Activated naive CD4-positive, alpha-beta T cell treated with Interleukin-2 at 50 U/mL for 16 hours (primary cell): ENCODE measurements around the gene NECAP2.
"Not testable (repeated sequence)": the region's sequence is repeated elsewhere in the genome, so short reads cannot be mapped to it uniquely, and the experiment has no call there.

Experiments
- DNase-seq: peaks from one replicate; pipeline ENCODE4 v3.0.0-alpha.2; 2020

The NECAP2 gene

DNA sequence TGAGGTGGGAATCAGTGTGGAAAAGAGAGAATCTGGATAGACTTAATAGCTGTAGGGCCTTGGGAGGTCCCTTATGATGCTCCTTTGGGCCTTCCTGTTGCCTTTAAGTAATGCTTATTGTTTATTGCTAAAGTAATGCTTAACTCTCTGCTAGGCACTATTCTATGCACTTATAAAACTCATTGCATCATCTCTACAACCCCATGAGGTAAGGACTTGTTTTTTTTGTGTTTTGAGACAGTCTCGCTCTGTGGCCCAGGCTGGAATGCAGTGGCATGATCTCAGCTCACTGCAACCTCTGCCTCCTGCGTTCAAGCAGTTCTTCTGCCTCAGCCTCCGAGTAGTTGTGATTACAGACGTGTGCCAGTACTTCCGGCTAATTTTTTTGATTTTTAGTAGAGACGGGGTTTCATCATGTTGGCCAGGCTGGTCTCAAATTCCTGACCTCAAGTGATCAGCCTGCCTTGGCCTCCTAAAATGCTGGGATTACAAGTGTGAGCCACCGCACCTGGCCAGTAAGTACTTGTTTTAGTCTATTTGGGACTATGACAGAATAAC, 22.3 kb downstream of the NECAP2 start:
- no peak for DNase-seq

DNA sequence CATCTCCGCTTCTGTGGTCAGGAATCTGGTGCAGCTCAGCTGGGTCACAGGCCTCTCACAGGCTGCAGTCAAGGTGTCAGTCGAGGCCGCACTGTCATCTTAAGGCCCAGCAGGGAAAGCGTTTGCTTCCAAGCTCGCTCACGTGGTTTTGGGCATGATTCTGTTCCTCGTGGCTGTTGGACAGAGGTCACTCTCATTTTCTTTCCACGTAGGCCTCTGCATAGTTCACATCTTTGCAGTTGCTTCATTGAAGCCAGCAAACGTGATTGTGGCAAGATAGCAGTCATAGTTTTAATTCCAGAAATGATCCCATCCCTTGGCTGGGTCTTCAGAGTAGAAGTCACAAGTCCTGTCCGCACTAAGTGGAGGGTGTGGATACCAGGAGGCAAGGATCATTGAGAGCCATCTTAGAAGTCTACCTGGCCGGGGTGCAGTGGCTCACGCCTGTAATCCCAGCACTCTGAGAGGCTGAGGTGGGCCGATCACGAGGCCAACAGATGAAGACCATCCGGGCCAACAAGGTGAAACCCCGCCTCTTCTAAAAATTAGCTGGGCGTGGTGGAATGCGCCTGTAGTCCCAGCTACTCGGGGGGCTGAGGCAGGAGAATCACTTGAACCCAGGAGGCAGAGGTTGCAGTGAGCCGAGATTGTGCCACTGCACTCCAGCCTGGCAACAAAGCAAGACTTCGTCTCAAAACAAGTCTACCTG, 24.5 kb downstream of the NECAP2 start:
- DNase-seq = no peak

DNA sequence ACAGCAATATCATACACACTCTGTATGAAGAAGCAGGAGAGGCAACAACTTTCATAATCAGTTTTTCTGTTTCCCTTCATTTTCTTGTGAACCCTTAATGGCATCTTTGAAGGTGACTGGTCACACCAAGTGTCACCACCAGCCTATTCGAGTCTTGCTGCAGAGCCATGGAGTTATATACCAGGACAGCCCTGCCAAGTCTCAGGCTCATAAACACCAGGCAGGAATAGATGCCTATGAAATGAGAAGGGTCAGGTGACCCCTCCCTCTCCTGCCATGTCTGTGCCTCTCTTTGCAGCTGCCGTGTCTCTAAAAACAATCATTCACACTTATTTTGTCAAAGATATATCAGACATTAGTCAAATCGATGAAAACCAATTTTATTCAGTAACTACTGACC, 28.0 kb downstream of the NECAP2 start:
- no peak for DNase-seq

DNA sequence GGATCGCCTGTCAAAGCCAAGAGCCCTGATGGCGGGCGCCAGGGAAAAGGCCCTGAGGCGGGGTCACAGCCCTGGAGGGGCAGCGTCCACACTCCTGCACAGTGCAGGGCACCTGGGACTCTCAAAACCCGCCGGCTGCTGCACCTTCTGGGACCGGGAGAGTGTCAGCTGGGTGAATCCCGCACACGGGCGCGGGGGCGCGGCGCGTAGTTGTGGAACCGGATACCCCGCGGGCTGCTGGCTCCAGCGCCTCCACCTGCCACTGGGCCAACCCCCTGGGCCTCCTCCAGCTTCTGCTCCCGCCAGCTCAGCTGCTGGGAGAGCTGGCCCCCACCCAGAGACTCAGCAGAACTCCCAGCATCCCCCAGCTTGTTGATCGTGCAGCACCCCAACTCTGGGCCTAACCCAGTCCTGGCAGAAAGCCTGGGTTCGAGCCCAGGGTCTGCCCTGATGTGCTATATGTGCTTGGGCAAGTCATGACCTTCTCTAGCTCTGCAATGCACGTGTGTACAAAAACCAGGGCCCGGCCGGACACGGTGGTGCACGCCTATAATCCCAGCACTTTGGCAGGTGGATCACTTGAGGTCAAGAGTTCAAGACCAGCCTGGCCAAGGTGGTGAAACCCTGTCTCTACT, 33.8 kb downstream of the NECAP2 start:
- DNase-seq = no peak

DNA sequence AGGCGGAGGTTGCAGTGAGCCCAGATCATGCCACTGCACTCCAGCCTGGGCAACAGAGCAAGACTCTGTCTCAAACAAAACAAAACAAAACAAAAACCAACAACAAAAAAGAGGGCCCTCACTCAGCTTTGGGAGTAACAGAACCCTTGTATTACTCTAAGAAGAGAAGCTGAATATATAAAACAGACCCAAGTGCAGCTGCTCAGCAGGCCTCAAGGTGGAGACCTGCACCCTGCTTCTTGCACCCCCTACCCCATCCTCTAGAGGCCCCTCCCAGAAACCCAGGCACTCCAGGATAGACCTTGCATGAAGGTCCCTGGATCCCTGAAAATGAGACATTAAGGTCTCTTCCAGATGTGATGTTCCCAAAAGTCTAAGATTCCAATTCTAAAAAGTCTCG, 34.4 kb downstream of the NECAP2 start:
- not testable (repeated sequence) for DNase-seq

DNA sequence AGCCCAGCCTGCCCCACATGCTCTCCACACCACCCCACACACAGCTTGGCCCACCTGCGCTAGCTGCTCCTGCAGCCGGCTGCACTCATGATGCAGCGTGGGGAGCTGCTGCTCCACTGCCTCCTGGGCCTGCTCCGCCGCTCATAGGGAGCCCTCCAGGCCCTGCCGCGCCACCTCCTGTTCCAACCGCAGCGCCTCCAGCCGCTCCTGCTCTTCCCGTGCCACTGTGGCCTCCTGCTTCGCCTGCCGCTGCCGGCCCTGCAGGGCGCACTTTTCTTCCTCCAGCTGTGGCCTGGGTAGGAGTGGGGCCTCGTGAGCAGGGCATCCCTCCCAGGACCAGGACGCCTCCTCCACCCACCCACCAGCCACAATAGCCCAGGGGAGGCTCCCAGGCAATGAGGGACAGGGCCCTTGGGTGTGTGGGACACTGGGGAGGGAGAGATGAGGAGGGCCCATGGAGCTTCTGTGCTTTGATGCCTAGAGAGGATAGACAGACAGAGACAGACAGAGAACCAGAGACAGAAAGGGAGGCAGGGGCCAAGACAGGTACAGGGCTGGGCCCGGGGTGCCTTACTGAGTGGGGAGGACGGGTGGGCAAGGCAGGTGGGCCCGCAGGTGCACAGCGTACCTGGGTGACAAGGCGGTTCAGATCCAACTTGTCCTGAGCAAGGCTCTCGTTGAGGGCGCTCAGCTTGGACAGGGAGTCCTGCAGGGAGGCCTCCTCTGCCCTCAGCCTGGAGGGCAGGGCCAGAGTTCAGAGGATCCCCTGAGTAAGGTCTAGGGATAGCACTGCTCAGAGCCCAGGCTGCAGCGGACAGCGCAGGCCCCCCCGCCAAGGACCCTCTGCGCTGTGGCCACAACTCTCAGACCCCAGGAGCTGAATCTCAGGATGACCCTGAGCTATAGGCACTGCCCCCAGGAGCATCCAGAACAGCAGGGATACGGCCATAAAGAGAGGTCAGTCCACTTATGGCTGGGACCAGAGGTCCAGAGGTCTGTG, 35.5 kb downstream of the NECAP2 start:
- not testable (repeated sequence) for DNase-seq

DNA sequence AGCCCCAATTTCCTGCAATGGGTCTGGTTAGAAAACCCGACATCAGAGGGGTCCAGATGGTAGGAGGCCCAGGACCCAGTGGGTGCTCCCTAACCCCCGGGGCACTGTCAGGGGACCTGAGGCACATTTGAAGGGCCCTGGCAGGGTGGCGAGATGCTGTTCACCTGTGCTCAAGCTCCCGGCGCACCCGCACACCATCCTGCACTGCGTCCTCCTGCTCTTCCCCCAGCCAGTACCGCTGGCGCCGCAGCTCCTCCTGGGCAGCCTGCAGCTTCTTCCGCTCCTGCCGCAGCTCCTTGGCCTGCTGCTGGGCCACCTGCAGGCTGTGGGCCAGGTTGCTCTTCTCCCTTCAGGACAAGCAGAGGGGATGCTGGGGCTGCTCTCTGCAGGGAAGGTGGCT, 37.6 kb downstream of the NECAP2 start:
- no peak for DNase-seq

DNA sequence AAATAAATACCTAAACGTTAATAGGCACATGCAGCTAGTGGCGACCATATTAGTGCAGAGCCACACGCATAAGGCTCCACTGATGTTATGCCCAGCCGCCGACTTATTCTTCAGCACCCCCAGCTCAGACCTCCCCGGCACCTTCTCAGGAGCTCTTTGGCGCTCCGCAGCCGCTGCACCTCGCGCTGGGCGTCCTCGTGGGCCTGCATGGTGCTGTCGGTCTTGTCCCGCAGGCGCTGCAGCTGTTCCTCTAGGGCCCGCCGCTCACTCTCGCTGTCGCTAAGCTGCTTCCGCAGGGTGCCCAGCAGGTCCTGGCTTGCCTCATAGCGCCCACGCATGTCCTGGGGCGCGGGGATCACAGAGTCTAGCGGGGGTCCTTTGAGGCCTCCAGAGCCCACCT, 42.6 kb downstream of the NECAP2 start:
- DNase-seq = not testable (repeated sequence)

DNA sequence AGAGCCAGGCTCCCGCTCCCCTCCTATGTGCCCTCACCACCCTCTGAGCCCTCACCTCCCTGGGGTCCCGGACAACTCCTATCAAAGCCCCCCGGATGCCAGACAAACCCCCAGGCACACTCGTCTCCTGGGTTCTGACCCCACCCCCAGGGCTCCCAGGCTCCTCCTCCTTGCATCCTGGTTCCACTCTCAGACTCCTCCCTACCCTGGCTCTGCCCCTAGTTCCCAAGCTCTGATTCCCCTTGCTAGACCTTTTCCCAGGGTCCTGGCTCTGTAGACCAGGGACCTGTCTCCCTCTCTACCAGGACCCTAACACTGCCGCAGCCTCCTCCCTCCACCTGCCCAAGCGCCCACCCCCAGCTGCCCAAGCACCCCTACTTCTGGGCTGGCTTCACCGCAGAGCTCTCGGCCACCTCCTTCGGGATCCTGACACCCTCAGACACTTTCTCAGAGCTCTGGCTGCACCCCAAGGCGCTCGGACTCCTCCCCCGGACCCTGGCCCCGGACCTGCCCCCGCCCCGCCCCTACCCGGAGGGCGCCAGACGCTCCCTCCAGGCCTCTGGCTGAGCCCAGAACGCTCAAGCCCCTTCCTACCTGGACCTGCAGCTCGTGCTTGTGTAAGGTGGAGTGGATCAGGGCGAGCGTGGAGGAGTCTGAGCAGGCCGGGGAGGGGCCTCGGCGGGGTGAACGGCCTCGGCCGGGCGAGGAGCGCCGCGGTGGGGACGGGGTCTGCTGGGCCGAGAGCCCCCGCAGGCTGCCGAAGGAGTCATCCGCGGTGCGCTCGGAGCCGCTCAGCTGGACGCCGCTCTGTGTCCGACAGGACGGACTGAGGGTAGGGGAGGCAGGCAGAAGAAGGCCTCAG, 43.3 kb downstream of the NECAP2 start:
- not testable (repeated sequence) for DNase-seq

DNA sequence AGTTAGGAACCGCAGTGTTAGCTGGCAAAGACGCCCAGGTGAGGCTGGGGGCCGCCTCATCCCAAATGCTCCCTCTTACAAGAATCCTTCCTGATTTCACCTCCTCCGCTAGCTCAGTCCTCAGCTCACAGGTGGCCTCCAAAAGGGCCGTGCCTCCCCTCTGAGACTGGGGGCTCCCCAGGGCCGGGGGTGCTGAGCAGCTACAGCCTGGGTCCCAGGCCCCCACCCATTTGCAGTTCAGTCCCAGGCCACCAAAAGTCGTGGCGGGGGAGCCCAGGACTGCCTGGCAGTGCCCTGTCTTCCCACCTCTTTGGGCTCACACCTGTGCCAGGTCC, 43.9 kb downstream of the NECAP2 start:
- DNase-seq = no peak

DNA sequence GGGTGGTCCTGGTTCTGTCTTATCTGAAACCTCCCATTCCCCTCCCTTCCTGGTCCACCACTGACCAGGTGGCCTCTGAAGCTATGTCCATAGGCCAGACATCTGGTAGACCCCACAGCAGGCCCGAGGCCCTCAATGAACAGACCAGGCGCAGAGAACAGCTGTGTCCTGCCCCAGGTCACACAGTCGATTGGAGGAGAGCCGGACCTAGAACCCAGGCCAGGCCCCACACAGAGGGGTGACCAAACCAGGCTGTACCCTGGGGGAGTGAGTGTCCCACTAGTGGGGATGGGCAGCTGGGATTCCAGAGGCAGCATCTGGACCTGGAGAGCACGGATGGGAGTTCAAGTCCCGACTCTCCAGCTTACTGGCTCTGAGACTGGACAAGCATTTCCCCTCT, 44.4 kb downstream of the NECAP2 start:
- no peak for DNase-seq

DNA sequence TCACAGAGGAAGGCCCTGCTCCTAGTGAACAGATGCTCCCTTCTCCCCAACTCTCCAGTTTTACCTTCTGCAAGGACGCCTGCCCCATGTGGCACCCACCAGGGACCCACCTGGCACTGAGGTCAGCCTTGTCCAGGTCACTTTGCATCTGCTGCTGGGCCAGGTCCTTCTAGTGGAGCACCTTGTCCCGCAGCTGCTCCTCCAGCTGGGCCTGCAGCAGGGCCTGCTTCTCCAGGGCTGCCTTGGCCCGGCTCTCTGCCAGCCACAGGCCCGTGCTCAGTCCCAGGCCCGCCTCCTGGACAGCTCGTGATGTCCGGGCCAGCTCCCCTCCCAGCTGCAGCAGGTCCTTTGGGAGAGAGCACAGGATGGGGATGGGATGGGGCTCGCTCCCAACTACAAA, 45.8 kb downstream of the NECAP2 start:
- DNase-seq = not testable (repeated sequence)

DNA sequence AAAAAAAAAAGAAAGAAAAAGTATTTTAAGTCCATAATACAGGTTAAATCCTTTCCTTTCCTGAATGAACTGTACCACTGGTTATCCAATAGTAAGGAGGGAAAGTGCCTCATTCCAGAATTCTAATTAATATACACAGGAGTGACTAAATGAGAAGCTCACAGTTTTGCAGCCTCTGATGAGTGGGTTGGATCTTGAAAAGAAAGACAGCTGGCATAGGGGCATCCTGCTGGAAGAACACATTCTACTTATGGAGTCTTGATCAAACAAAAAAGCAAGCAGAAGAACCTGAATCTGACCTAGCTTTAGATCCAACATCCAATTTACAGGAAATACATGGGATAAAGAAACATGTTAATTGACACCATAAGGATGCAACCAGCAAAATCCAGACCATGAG, 46.5 kb downstream of the NECAP2 start:
- DNase-seq = not testable (repeated sequence)

DNA sequence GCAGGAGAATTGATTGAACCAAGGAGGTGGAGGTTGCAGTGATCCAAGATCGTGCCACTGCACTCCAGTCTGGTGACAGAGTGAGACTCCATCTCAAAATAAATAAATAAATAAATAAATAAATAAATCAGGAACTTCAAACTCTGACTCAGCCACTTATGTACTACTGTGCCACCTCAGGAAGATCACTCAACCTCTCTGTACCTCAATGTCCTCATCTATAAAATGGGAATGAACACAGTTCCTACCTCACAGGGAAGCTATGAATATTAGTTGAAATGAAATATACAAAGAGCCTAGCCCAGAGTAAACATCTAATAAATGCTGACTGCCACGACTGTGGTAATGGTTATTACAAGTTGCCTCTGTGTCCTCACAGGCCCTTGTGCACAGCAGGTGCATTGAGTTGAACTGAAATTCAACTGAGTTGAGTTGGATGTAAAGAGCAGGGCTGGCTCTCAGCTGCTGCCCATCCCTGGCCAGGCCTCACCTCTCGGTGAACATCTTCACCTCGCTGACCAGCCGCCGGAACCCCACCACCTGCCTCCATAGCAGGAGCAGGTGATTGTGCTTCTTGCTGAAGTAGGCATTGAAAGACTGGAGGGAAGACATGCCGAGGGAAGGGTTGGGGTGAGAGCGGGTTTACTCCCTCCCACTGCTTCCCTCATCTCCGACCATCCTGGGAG, 48.8 kb downstream of the NECAP2 start:
- DNase-seq = not testable (repeated sequence)

DNA sequence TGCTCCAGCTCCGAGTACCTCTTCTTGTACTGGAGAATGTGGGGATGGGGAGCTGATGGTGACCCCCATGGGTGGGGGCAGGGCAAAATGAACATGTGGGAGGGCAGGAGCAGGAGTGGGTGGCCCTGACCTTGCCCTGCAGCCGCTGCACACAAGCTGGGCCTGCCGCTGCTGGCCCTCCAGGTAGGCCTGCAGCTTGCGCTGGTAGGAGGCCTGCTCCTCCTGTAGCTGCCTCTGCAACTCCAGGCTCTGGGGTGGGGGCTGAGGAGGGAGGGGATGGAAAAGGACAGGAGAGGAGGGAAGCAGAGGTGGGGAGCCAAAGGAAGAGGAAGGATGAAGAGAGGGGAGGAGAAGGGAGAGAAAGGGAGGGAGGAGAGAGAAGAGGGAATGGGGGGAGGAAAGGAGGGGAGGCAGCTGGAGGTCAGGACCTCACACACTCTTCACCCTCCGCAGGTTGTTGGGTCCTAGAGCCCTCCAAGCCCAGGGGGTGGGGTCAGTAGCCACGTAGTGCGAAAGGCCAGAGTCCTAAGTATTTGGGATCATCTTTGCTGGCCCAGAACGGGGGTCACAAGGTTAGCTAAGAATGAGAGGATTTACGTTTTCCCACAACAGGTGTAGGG, 50.6 kb downstream of the NECAP2 start:
- DNase-seq = no peak

DNA sequence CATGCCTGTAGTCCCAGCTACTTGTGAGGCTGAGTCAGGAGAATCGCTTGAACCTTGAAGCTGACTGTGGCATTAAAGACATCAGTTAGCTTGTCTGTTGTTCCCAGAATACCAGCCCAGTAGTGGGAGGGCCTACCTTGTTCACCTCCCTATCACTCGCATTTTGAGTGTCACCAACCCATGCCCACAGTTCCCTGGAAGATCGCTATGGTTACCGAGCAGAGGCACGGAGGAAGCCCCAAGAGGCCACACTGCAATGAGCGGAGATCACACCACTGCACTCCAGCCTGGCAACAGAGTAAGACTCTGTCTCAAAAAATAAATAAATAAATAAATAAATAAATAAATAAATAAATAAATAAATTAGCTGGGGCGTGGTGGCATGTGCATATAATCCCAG, 52.4 kb downstream of the NECAP2 start:
- not testable (repeated sequence) for DNase-seq

DNA sequence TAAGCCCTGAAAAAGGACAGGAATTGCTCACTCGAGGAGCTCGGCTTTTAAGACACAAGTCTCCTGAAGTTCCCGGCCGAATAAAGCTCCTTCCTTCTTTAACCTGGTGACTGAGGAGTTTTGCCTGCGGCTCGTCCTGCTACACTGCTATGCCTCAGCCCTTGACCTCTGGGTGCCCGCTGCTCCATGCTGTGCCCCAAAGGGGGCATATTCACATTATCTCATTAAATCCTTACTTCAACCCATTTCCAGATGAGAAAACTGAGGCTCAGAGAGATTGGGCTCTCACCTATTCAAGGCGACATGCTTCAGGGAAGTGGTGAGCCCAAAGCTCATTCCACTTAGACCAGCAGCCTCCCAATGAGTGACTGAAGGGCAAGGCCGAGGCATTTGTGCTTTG, 53.2 kb downstream of the NECAP2 start:
- not testable (repeated sequence) for DNase-seq

DNA sequence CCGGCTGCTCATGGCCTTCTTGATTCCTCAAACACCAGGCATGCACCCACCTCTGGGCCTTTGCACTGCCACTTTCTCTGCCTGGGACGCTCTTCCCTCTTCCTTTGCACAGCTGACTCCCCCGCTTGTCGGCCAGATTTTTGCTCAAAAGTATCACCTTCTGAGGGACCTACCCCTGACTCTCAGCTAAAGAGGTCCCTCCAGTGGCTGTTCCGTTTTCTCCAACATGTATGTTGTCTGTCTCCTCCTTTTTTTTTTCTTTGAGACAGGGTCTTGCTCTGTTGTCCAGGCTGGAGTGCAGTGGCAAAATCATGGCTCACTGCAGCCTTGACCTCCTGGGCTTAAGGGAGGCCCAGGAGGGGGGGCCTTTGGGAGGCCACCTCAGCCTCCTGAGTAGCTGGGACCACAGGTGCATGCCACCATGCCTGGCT, 57.0 kb downstream of the NECAP2 start:
- DNase-seq = not testable (repeated sequence)

DNA sequence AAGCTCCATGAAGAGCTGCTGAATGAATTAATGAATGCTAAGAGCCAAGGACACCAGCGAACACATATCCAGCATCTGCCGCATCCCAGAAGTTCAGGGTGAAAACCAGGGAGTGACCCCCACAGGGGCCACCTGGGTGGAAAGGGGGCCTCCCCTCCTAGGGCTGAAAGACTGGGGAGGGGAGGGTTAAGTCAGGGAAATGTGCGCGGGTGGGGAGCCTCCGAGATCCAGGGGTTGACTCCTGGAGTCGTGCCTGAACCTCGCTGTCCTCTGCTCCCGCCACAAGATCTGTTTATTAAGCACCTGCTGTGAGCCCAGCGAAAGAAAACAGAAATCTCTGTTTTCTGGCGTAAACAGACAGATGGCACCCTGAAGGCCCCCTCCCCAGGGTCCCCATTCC, 57.5 kb downstream of the NECAP2 start:
- not testable (repeated sequence) for DNase-seq

DNA sequence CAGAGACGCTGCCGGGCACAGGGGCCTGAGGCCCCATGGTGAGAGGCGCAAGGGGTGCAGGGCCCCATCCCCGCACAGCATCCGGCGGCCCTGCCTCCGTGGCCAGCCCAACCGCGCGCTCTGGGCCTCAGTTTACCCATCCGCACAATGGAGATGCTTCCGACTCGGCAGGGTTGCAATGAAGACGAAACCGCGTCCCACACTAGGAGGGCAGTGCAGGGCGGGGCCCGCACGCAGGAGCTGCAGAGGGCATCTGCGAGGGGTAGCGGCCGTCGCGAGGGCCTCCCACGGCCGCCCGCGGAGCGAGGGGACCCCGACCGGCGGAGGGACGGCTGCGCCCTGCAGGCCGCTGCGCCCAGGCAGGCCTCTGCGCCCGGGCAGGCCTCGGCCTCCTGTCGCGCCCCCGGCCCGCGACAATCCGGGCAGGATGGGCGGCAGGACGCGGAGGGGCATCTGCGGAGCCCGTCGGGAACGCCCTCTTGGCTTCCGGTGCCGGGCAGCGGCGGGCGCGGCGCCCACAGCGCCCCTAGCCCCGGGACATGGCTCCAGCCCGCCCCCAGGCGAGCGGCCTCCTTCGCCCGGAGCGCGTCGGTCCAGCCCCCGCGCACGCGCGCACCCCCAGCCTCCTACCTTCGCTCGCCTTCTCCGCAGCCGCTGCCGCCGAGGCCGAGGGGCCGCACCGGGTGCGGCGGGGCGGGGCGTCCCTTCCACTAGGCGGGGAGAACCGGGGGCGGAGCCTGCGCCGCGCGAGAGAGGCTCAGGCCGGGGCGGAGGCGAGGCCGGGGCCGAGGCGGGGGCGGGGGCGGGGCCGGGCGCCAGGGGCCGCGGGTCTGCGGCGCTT, 58.3 kb downstream of the NECAP2 start:
- peak; percentile 86 for DNase-seq
